HG03469 (cell line): ENCODE results near the gene SLC35E2B.
"Not testable (repeated sequence)": the region's sequence is repeated elsewhere in the genome, so short reads cannot be mapped to it uniquely, and the experiment has no call there.

Experiments used
- ATAC-seq: cut with Tn5 transposase; IDR thresholded peaks from one replicate; pipeline ENCODE4 v1.9.1; 2021; ENCODE audit warnings: mild to moderate bottlenecking, moderate library complexity, moderate number of reproducible peaks; ENCODE audit not compliant: unreplicated experiment

The SLC35E2B gene

DNA sequence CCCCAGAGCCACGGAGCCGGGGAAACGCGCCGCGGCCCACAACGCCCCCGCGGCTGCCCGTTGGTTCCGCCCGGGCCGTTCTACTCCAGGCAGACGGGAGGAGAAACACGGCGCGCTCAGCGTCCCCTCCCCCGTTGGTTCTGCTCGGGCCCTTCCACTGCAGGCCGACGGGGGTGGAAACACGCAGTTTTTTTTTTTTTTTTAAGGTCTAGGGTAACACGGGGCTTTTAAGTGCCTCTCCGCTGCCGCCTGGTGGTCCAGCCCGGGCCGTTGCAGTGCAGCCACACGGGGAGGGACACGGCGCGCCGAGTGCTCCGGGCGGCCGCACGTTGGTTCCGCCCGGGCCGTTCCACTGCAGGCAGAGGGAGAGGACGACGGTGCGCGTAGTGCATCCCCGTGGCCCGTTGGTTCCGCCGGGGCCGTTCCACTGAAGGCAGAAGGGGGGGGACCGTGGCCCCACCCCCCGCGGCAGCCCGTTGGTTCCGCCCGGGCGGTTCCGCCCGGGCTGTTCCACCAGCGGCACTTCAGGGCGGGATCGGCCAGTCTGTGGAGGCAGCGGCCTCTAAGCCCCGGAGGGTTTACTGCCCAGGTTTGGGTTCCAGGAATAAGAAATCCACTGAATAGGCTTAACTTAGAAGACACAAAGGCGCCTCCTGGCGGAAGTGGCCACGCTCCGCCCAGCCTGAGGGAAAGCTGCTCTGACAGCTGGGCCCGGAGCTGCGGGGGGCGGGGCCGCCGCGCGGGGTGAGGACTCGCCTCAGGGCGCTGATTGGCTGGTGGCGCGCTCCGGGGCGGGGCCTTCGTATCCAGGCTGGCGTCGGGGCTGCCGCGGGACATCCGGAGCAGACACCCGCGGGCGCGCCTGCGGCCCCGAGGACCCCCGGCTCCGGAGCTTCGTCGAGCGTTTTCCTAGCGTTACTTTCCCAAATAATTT is at the start of gene SLC35E2B:
Gene SLC35E2B (minus strand): TSS at position 82 of the 934 bp plus-strand sequence. CDS start 16,096 bp downstream, outside the sequence.
- ATAC-seq: peak; percentile 55

DNA sequence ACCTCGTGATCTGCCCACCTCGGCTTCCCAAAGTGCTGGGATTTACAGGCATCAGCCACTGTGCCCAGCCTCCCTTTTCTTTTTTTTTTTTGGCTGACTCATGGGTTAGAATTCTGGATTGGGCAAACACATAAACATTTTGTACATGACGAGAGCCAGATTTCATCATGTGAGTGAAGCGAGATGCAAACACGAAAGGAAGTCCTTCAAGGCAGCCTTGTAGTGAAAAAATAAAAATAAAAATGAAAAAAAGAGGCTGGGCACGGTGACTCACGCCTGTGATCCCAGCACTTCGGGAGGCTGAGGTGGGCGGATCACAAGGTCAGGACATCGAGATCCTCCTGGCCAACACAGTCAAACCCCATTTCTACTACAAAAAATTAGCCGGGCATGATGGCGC is 48.4 kb upstream of the SLC35E2B start:
- not testable (repeated sequence) for ATAC-seq

DNA sequence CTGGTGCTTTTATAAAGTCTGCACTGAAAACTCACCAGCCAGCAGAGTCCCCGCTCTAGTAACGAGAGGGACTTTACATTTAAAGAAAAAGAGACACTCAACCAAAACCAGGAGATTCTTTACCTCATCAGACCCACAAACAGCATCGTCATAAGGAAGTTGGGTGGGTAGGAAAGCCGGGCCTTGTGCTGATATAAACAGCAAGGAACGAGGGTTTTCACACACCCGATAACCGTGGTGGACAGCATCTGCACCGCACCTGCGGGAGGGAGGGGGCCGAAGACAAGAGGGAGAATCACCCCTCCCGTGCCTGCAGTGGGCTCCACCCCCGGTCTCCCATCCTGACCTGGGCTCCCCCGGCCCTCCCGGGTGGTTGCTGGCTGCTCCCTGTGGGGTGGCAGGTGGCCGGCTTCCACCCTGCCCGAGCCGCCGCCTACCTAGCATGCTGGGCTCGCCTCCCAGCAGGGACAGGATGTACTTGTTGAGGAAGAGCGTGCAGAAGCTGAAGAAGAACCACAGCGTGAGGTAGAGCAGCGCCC is 46.3 kb upstream of the SLC35E2B start:
- not testable (repeated sequence) for ATAC-seq

DNA sequence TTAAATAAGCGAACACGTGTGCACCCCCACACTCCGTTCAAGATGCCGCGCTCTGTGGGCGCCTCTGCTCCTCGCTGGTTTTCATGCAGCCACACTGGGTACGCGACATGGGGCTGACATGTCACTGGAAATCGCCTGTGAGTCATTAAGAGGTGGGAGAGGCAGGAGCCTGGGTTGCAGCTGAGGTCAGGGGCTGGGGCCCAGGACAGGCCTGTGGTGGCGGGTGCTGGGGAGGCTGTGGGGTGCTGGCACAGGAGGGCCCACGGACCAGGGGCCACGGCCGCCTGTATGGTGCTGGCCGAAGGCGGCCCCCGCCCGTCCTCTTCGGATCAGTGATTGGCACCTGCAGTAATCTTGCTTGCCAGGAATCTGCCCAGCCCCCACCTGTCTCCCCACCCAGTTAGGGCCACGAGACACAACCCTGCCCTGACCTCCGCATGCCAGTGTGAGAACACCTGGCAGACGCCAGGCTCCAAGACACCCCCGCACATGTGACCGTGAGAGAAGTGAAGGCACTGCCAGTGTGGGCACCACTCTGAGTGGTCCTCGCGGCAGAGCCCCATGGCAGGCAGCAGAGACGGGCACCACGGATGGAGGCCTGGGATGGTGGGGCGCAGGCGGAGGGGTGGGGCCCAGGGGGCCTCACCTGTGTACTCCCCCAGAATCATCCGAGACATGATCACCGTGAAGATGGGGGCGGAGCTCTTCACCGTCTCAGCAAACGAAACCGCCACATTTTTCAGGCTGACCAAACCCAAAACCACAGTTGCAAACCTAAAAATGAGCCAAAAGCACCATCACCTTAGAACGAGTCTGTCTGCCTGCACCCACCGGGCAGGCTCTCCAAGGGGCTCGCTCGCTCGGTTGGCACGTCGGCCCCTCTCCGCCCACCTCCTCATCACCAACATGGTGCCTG is 45.3 kb upstream of the SLC35E2B start:
- ATAC-seq: not testable (repeated sequence)

DNA sequence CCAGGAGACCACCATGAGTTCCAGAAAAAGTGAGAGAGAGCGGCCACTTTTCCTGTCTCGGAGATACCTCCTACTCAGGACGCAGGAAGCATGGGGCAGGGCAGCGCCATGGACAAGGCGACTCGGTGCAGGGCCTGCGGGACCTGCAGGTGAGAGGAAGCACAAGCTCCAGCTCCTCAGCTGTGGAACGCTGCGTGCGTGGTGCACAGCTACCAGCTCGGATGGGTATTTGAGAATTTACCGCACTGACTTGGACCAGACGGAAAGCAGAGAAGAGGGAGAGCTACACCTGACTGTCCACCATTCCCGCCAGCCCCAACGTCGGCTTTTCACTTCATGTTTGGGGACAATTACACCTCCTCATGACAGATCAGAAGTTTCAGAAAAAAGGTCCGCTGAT is 39.8 kb upstream of the SLC35E2B start:
- no peak for ATAC-seq

DNA sequence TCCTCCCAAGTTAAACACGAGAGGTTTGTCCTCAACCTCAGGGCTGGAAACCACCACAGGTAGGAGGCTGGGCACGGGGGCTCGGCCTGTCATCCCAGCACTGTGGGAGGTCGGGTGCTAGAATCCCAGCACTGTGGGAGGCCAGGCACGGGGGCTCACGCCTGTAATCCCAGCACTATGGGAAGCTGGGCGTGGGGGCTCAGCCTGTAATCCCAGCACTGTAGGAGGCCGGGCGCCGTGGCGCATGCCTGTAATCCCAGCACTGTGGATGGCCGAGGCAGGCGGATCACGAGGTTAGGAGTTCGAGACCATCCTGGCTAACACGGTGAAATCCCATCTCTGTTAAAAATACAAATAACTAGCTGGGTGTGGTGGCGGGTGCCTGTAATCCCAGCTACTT is 38.3 kb upstream of the SLC35E2B start:
- ATAC-seq: no peak

DNA sequence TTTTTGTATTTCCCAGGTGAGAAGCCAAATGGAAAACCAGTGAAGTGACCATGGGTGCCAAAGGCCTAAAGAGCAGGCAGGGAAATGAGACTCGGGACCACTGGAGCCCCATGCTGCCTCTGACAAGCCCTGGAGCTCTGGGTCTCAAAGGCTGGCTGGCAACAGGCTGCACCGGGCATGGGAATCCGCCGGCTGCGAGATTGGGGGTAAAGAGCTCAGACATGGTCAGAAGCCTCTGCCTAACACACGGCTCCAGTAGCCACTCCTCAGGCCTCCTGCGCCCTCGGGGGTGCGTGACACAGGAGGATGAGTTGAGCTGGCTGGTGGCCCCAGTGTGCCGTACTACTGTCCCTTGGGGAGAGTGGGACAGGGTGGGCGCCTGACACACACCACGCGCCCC is 37.6 kb upstream of the SLC35E2B start:
- not testable (repeated sequence) for ATAC-seq

DNA sequence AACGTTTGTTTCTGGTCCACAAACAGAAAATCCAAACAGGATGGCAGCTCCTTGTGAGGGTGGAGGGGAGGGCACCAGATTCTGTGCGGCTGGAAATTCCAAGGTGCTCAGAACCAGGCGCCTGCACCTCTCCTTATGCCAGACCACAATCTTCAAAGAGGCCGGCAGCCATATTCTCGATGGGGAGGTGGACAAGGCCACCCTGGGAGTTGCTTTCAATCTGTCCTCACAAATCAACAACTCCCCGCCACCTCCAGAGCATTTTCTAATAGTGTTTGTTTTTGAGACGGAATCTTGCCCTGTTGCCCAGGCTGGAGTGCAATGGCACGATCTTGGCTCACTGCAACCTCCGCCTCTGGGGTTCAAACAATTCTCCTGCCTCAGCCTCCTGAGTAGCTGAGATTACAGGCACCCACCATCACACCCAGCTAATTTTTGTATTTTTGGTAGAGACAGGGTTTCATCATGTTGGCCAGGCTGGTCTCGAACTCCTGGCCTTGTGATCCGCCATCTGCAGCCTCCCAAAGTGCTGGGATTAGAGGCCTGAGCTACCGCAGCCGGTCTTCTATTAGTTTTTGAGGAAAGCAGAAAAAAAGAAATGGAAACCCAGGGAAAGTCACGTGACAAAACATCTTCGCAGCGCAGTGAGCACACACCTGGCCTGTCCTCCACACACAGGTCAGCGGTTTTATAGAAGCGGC is 36.7 kb upstream of the SLC35E2B start:
- not testable (repeated sequence) for ATAC-seq

DNA sequence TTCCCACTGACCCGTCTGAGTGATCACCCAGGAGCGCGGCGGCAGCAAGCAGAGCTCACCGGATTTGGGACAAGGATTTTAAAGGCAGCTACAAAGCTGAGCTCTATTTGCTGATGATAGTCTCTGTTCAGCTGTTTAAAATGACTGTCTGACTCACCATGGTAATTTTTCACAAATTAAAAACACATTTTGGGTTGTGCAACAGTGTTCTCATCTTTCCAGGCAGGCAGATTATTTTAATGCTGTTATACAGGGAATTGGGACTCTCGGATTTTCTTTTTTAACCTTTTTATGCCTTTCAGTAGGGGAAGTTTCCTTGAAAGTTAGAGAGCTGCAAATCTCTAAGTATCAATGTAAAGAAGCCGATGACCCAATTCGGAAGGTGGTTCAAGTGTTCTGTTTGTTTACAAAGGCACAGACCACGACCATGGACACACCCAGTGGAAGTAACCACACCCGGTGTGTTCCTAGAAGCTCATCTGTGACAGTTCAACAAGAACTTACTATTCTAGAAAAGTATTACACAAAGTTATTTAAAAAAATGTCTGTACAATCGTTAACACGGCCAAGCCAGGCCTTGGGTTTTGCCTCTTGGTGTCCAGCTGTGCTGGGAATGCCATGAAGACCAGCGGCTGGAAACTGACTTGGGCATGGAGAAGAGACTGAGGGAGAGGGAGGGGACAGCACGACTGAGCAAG is 35.9 kb upstream of the SLC35E2B start:
- not testable (repeated sequence) for ATAC-seq

DNA sequence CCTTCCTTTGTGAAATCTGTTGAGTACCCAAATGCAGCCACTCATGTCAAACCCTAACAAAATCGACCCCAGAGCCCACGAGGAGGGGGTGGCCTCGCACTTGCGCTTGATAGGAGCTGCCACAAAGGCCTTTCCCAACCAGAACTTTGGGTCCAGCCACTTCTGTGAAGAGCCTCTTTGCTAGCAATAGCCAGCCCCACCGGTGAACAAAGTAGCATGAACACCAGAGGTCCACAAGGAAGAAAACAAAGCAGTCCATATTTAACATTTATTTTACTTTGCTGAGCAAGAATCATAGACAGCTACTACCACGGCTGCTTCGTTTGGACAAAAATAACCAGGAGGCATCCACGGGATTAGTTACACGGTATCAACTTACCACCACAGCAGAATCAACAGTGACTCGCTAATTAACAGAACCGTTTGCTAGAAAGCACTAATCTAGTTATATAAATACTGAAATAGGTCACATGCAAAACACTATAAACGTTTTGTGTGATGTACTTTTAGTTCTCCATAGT is 34.6 kb upstream of the SLC35E2B start:
- ATAC-seq: not testable (repeated sequence)

DNA sequence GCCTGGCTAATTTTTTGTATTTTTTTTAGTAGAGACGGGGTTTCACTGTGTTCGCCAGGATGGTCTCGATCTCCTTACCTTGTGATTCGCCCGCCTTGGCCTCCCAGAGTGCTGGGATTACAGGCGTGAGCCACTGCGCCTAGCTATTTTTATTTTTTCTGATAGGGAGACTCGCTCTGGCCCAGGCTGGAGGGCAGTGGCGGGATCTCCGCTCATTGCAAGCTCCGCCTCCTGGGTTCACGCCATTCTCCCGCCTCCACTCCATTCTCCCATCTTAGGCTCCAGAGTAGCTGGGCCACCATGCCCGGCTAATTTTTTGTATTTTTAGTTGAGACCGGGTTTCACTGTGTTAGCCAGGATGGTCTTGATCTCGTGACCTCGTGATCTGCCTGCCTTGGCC is 33.5 kb upstream of the SLC35E2B start:
- ATAC-seq: not testable (repeated sequence)

DNA sequence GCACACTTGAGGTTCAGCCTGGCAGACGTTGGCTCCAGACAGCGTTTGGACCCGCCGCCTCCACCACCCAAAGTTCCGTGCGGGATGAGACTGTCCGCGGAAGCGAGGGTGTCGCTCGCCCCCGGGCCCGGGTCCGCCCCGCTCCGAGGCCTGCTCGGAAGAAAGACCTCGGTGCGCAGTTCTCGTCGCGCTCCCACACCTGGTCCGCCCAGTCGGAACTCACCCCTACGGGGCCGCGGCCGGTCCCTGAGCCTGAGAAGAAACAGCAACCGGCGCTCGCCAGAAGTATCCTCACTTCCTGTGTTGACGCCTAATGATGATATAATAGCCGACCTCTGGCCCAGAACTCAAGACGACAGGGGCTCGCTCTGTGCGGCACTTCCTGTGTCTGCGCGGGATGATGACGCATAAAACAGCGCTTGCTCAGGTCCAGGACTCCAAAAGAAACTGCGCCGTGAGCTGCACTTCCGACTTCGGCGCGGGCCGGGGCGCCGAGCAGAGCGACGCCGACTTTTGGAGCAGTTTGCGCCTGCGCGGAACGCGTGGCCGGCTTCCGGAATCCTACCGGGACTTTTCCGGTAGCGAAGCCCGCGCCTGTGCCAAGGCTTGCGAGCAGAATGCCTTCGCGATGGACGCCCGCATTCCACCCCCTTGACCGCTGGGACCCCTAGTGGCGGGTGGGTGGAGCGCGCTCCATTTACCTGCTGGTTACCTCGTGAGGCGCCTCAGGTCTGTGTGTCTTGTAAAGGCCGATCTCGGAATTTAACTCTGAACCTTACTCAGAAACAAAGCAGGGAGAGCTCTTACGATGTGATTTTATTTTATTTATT is 31.7 kb upstream of the SLC35E2B start, which contains the start of gene CDK11A:
Gene CDK11A (minus strand): TSS at position 323 of the 830 bp plus-strand sequence. CDS start 1,539 bp downstream, outside the sequence.
- ATAC-seq: peak; percentile 93

DNA sequence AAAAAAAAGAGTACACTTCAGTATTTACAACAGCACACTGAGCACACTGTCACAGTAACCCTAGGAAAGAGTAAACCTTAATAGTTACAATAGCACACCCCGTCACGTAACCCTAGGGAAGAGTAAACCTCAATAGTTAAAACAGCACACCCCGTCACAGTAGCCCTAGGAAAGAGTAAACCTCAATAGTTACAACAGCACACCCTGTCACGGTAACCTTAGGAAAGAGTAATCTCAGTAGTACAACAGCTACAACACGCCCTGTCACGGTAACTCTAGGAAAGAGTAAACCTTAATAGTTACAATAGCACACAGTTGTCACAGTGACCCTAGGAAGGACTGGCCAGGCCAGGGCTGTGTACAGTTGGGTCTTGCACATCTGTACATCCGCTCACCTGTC is 28.6 kb upstream of the SLC35E2B start:
- no peak for ATAC-seq

DNA sequence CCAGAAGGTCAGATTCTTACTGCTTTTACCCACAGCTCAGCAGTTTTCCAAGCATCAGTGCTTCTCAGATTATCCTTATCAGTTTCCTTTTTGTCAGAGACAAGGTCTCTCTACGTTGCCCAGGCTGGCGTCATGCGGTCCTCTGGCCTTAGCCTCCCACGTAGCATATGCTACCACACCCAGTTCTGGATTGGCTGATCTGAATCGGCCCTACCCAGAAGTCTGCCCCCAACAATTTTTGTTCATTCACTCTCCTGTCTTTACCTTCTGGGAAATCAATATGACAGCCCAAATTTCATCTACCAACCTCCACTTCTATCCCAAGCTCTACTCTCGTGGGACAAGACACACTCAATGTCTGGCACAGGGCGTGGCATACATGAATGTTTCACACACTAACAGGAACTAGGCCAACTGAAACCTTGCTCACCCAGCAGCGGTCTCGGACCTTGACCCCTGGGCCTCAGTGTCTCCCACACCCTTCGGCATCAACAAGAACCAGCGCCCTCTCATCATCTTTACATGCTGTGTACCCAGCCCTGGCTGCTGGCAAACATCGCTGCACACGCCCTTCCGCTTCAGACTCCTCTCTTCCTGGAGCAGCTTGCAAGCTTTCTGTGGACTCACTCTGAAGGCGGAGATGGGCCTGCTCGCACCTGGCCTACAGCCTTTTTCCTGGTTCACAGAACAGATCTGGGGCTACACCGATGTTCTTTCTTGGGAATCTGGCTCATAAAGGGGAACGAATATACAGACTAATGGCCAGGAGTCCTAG is 22.7 kb upstream of the SLC35E2B start:
- ATAC-seq: not testable (repeated sequence)

DNA sequence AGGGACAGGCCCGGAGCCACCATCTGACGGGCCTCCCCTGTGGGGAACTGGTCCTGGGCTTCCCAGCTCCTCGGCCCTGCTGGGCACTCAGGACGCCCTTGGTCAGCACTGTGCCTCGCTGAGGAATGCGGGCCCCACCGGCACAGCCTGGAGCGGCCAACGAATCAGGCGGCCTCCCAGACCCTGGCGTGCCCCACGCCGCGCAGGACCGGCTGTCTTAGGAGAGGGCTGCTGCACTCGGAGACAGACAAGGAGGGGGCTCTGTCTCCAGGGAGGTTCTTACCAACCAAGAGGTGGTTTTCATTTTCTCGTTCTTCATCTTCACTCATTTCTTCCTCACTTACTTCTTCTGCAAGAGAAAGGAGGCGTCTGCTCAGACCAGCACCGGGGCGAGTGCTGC is 15.3 kb upstream of the SLC35E2B start:
- ATAC-seq: not testable (repeated sequence)

DNA sequence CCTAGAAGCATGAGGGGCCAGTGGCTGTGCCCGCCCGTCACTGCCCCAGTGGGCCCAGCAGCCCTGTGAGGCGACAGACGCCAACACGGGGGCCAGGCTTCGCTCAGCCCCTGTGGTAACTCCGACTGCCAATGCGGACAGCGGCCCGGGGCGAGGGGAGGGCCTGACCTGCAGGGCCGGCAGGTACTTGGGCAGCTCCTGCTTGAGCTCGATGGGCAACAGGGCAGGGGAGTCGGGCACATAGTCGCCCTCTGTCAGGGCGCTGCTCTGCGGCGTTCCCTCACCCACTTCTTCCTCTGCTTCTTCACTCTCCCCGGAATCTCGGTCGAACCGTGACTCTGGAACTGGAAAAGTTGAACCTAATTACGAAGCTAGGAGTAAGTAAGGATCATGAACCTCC is 14.6 kb upstream of the SLC35E2B start:
- ATAC-seq: not testable (repeated sequence)

DNA sequence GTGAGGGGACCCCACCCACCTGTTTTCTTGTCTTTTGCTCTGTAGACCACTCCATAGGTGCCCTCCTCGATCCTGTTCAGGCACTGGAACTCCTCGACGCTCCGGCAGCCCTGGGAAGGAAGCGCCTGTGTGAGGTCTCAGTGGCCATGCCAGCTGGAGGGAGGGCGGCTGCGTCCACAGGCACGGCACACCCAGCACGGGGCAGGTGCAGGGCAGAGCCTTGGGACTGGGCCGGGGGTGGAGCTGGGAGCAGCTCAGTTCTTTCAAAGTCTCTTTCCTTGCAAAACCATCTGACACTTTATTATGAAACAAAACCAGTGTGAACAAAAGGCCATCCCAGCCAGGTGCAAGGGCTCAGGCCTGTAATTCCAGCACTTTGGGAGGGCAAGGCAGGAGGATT is 13.0 kb upstream of the SLC35E2B start:
- not testable (repeated sequence) for ATAC-seq
